Measurements from ENCODE around the gene PRUNE2.

PRUNE2 gene

DNA sequence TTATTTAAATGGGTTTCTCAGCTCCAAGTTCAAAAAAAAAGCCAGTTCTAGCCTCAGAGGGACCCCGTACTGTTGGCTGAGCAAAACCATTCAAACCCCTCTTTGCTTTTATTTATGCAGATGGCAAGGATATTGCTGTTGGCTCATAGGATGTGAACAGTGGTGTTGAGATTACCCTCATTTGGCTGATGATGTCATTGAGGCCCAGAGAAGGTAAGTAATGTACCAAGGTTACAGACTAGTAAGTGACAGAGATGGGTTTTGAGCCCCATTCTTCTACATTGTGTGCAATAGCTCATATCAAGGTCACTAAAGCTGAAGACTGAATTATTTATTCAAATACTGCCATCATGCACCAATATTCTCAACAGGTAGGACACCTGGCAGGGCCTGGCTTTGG lies 263.8 kb downstream of the PRUNE2 start:
- Histone ChIP-seq H3K27ac (no peak overlapping the region), H3K36me3 (peaks cover 52 to 53% (median 53%) of the 10 kb centered on the region in 3 donors), H3K9me3 (no peaks in the 10 kb centered on the region), H3K4me3 (no peak overlapping the region), H3K4me1 (peaks cover 0 to 23% (median 12%) of the 10 kb centered on the region in 4 donors), H3K27me3 (no peaks in the 10 kb centered on the region)
- intact Hi-C loops (cut with DNase I; ENCODE audit: low total_unique reads), result no loop called here
- DNase-seq, result no peak
- TF ChIP-seq, protein P1, sequence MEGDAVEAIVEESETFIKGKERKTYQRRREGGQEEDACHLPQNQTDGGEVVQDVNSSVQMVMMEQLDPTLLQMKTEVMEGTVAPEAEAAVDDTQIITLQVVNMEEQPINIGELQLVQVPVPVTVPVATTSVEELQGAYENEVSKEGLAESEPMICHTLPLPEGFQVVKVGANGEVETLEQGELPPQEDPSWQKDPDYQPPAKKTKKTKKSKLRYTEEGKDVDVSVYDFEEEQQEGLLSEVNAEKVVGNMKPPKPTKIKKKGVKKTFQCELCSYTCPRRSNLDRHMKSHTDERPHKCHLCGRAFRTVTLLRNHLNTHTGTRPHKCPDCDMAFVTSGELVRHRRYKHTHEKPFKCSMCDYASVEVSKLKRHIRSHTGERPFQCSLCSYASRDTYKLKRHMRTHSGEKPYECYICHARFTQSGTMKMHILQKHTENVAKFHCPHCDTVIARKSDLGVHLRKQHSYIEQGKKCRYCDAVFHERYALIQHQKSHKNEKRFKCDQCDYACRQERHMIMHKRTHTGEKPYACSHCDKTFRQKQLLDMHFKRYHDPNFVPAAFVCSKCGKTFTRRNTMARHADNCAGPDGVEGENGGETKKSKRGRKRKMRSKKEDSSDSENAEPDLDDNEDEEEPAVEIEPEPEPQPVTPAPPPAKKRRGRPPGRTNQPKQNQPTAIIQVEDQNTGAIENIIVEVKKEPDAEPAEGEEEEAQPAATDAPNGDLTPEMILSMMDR (IDR thresholded peaks at IDR 0.05), result no peak

DNA sequence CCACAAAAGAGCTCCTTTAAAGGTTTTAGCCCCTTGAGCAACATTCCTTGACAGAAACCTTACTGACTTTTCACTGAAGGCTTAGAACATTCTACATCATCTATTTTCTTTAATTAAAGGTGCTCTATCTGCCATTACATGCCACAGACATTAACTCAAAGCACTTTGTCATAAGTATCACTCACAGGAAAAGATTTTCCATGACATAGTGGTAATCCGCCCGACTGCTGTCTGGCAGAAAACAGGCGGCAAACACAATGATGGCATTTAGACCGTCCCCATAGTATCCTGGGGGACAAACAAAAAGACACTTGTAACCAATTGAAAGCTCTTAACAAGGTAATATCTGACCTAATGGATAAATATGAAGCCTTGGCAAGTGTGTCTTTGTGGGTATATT lies 267.9 kb downstream of the PRUNE2 start:
- peaks cover 50 to 59% (median 57%) of the 10 kb centered on the region in 3 donors for H3K36me3 ChIP-seq
- H3K27ac ChIP-seq, result no peak overlapping the region
- H3K4me1 ChIP-seq, result peaks cover 0 to 20% (median 6%) of the 10 kb centered on the region in 4 donors
- DNase-seq, result no peak
- intact Hi-C loops (cut with DNase I; ENCODE audit: low total_unique reads), result no loop called here
- H3K9me3 ChIP-seq, result no peaks in the 10 kb centered on the region
- no peaks in the 10 kb centered on the region for H3K27me3 ChIP-seq
- no peak overlapping the region for H3K4me3 ChIP-seq
- TF ChIP-seq, protein P1 (IDR thresholded peaks at IDR 0.05), result no peak

DNA sequence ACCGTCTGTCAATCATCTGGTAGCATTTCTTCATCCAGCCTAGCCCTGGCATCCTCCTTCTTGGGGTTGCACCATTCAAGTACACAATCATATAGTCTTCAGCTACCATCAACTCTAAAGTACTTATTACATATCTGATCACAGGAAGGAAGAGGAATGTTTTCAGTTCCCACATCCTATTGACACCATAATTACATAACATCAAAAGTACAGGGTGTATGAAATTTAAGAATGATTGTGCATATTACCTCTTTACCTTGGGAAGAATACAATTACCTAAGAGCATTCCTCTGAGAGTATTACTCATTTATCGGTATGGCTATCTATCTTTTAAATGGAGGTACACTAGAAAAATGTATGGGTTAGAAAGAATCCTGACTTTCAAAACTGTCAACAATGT lies 268.5 kb downstream of the PRUNE2 start:
- intact Hi-C loops (cut with DNase I; ENCODE audit: low total_unique reads), result no loop called here
- peaks cover 0 to 14% (median 2%) of the 10 kb centered on the region in 4 donors for H3K4me1 ChIP-seq
- H3K9me3 ChIP-seq, result no peaks in the 10 kb centered on the region
- H3K27ac ChIP-seq, result no peak overlapping the region
- DNase-seq, result no peak
- TF ChIP-seq, protein P1 (IDR thresholded peaks at IDR 0.05), result no peak
- peaks cover 50 to 59% (median 57%) of the 10 kb centered on the region in 3 donors for H3K36me3 ChIP-seq
- no peaks in the 10 kb centered on the region for H3K27me3 ChIP-seq
- no peak overlapping the region for H3K4me3 ChIP-seq

DNA sequence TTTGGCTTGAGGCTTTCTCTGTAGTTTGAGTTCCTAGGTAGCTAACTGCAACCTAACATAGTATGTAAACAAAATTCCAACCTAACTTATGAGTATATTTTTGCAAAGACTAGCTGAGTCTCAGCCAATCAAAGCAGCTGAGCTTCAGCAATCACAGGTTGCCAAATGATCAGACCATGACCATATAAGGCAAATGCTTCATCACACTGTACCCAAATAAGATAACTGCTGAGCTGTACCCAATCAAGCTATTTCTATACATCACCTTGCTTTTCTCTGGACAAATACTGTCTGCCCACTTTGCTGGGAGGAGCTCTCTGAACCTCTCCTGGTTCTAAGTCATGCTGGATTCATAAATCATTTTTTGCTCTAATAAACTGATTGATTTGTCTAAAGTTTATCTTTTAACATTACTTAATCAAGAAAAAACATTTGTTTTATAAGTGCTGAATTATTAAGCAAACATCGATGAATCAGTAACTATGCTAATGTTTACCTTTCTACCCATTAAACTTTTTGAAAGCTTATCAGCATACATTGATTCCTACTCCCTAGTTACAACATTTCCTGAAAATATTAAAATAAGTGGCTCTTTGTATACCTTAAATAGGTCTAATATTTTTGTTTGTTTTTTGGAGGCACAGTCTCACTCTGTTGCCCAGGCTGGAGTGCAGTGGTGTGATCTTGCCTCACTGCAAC lies 271.4 kb downstream of the PRUNE2 start:
- no peaks in the 10 kb centered on the region for H3K9me3 ChIP-seq
- no peak overlapping the region for H3K4me3 ChIP-seq
- no peak overlapping the region for H3K27ac ChIP-seq
- H3K36me3 ChIP-seq, result peaks cover 63 to 66% (median 63%) of the 10 kb centered on the region in 3 donors
- H3K27me3 ChIP-seq, result no peaks in the 10 kb centered on the region
- DNase-seq, result no peak
- H3K4me1 ChIP-seq, result peaks cover 0 to 14% (median 1%) of the 10 kb centered on the region in 4 donors
- intact Hi-C loops (cut with DNase I; ENCODE audit: low total_unique reads), result no loop called here
- TF ChIP-seq, protein P1 (IDR thresholded peaks at IDR 0.05), result no peak

DNA sequence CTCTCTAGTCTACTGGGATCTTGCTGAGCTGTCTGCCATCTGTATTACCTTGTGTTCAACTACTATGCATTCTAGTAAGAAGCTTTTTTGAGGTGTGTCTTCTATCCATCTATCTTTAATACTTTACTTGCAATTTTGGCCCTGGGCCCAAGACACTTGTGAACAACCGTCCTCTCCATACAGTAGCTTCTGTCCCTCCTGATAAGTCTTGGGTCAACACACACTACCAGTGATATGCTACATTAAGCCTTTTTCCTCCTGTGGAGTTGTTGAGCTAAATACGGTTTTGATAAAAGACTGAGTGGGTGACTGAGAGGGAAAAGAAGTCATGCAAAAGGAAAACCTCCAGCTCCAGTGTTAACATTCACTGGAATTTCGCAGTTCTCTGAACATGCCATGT lies 275.0 kb downstream of the PRUNE2 start:
- H3K4me1 ChIP-seq, result peaks cover 0 to 14% (median 1%) of the 10 kb centered on the region in 4 donors
- no peaks in the 10 kb centered on the region for H3K27me3 ChIP-seq
- no peak overlapping the region for H3K27ac ChIP-seq
- H3K36me3 ChIP-seq, result peaks cover 72 to 76% (median 75%) of the 10 kb centered on the region in 3 donors
- no peaks in the 10 kb centered on the region for H3K9me3 ChIP-seq
- DNase-seq, result no peak
- H3K4me3 ChIP-seq, result no peak overlapping the region
- TF ChIP-seq, protein P1 (IDR thresholded peaks at IDR 0.05), result no peak
- intact Hi-C loops (cut with DNase I; ENCODE audit: low total_unique reads), result no loop called here
